GM12873 (cell line): ENCODE measurements around the gene SMIM23.

Experiments used
- CTCF ChIP-seq: IDR thresholded peaks from 2 replicates; pipeline ENCODE4 v1.5.1; 2012; ENCODE audit warnings: low read depth, mild to moderate bottlenecking, moderate library complexity, low read length, control low read depth; ENCODE audit not compliant: insufficient read depth; ENCODE audit errors: missing control alignments

Gene SMIM23

GRCh38 chr5:171832775-171833174, 47.2 kb downstream of the SMIM23 start:
- TF ChIP-seq CTCF: no peak

GRCh38 chr5:171834461-171834860, 48.8 kb downstream of the SMIM23 start:
- no peak for TF ChIP-seq CTCF

- TF ChIP-seq CTCF: no peak
Measured at GRCh38 chr5:171835066-171835465, 49.4 kb downstream of the SMIM23 start.

GRCh38 chr5:171837522-171837921, 51.9 kb downstream of the SMIM23 start:
- no peak for TF ChIP-seq CTCF

GRCh38 chr5:171838066-171838465, 52.4 kb downstream of the SMIM23 start:
- TF ChIP-seq CTCF: no peak

- no peak for TF ChIP-seq CTCF
Measured at GRCh38 chr5:171839112-171839511, 53.5 kb downstream of the SMIM23 start.

GRCh38 chr5:171840066-171840465, 54.4 kb downstream of the SMIM23 start:
- no peak for TF ChIP-seq CTCF
